GM13977 (cell line): ENCODE data around the gene CHADL.
A peak's percentile ranks its signal among the peaks of the same experiment; 100 is the strongest.

Experiments used
- DNase-seq: peaks from one replicate; pipeline ENCODE4 v3.0.0; 2012; ENCODE audit warnings: low spot score
- CTCF ChIP-seq: IDR thresholded peaks from 2 replicates; pipeline ENCODE4 v1.5.1; 2012; ENCODE audit warnings: mild to moderate bottlenecking, control low read depth; ENCODE audit not compliant: insufficient read depth; ENCODE audit errors: extremely low read depth, missing control alignments
- in situ Hi-C: fragments of 300-500 bp; cut with MboI; formaldehyde crosslinking; loops from one replicate; pipeline ENCODE4 v1.12.0; 2022; ENCODE audit warnings: low sequenced_read_pairs, low pct_unique_long_range_greater_than_20kb, mixed read lengths, inconsistent platforms; ENCODE audit not compliant: unreplicated experiment

Gene CHADL

GRCh38 chr22:41223535-41223934 lies 17.2 kb downstream of the CHADL start:
- in situ Hi-C loops = no loop called here
- DNase-seq = no peak
- TF ChIP-seq CTCF = no peak

GRCh38 chr22:41222846-41223507 lies 17.8 kb downstream of the CHADL start:
- in situ Hi-C loops = no loop called here
- no peak for TF ChIP-seq CTCF
- no peak for DNase-seq

DNA sequence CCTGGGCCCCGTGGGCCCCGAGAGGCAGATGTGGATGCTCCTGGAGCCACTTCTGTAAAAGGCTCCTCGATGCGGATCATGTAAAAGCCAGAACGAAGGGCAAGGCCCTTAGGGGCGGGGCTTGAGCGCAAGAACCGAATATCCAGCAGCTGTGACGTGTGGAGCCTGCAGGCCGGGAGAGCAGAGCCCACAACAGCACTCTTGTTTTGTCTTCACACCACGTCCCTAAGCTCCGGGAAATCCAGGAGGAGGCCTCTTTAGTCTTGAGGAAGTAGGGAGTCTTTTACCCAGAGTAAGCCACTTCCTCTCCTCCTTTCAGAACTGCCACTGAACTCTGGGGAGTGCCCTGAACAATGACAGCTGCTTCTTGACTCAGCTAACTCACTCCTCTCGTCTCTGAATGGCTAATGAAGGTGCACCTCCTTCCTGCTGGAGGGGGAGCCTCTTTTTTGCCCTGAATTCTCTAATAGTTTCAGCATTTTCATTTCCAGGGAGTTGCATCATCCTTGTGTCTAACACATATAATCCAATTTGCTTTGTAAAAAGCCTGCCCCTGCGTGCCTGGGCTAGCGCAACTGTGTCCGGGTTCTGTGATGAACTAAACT lies 23.1 kb downstream of the CHADL start:
- no peak for TF ChIP-seq CTCF
- DNase-seq = peak; percentile 71
- in situ Hi-C loops = no loop called here

GRCh38 chr22:41216984-41217383 lies 23.7 kb downstream of the CHADL start:
- TF ChIP-seq CTCF = no peak
- in situ Hi-C loops = no loop called here
- DNase-seq = no peak

GRCh38 chr22:41215926-41216325 lies 24.8 kb downstream of the CHADL start:
- no peak for TF ChIP-seq CTCF
- DNase-seq = no peak
- in situ Hi-C loops = no loop called here

- no peak for DNase-seq
- in situ Hi-C loops = no loop called here
- no peak for TF ChIP-seq CTCF
These were observed 25.3 kb downstream of the CHADL start for GRCh38 chr22:41215409-41215808.
